HL-60/S4 treated with phorbol 12-myristate 13-acetate at 8.2 ng/mL for 4 days and 3 days (cell line): ENCODE results near the gene RPL19.

Experiments used
- in situ Hi-C: fragments of 300-500 bp; cut with MboI; formaldehyde crosslinking; loops from 2 replicates; pipeline ENCODE4 v1.15.0; 2022; ENCODE audit warnings: low sequenced_read_pairs

RPL19 gene

GRCh38 chr17:39196808-39197291 lies 3.2 kb upstream of the RPL19 start:
- in situ Hi-C loops, result no loop called here

GRCh38 chr17:39197380-39198185 lies 2.5 kb upstream of the RPL19 start, which contains the start of gene CACNB1:
TSS of gene CACNB1 (minus strand) at chr17:39197669. CDS start at chr17:39197495, 174 bp downstream.
- in situ Hi-C loops, result no loop called here

GRCh38 chr17:39198186-39198566 lies 1.9 kb upstream of the RPL19 start:
- in situ Hi-C loops, result no loop called here

GRCh38 chr17:39199820-39200069 lies 338 bp upstream of the RPL19 start:
- in situ Hi-C loops, result no loop called here

GRCh38 chr17:39200957-39201510 lies 951 bp downstream of the RPL19 start:
- in situ Hi-C loops, result no loop called here

GRCh38 chr17:39204245-39204644 lies 4.2 kb downstream of the RPL19 start:
- in situ Hi-C loops, result no loop called here

- in situ Hi-C loops, result no loop called here
Measured at GRCh38 chr17:39205112-39205526, 5.0 kb downstream of the RPL19 start.

GRCh38 chr17:39208136-39208535 lies 8.1 kb downstream of the RPL19 start:
- in situ Hi-C loops, result no loop called here

- in situ Hi-C loops, result no loop called here
Measured at GRCh38 chr17:39208893-39209292, 8.8 kb downstream of the RPL19 start.

- in situ Hi-C loops, result no loop called here
Measured at GRCh38 chr17:39209317-39210092, 9.4 kb downstream of the RPL19 start.

GRCh38 chr17:39210093-39210434 lies 10.0 kb downstream of the RPL19 start:
- in situ Hi-C loops, result no loop called here

GRCh38 chr17:39212195-39212810 lies 12.2 kb downstream of the RPL19 start:
- in situ Hi-C loops, result no loop called here

GRCh38 chr17:39212841-39213480 lies 12.9 kb downstream of the RPL19 start:
- in situ Hi-C loops, result no loop called here

GRCh38 chr17:39213852-39214251 lies 13.8 kb downstream of the RPL19 start:
- in situ Hi-C loops, result no loop called here

GRCh38 chr17:39217734-39218369 lies 17.8 kb downstream of the RPL19 start:
- in situ Hi-C loops, result no loop called here

GRCh38 chr17:39218906-39219305 lies 18.8 kb downstream of the RPL19 start:
- in situ Hi-C loops, result no loop called here

GRCh38 chr17:39219647-39220154 lies 19.6 kb downstream of the RPL19 start:
- in situ Hi-C loops, result no loop called here

- in situ Hi-C loops, result no loop called here
Measured at GRCh38 chr17:39221572-39221971, 21.5 kb downstream of the RPL19 start.

GRCh38 chr17:39222151-39222550 lies 22.1 kb downstream of the RPL19 start:
- in situ Hi-C loops, result no loop called here
